ENCODE data around the gene APCDD1.
"Not testable (repeated sequence)": the region's sequence is repeated elsewhere in the genome, so short reads cannot be mapped to it uniquely, and the experiment has no call there.

APCDD1 gene

DNA sequence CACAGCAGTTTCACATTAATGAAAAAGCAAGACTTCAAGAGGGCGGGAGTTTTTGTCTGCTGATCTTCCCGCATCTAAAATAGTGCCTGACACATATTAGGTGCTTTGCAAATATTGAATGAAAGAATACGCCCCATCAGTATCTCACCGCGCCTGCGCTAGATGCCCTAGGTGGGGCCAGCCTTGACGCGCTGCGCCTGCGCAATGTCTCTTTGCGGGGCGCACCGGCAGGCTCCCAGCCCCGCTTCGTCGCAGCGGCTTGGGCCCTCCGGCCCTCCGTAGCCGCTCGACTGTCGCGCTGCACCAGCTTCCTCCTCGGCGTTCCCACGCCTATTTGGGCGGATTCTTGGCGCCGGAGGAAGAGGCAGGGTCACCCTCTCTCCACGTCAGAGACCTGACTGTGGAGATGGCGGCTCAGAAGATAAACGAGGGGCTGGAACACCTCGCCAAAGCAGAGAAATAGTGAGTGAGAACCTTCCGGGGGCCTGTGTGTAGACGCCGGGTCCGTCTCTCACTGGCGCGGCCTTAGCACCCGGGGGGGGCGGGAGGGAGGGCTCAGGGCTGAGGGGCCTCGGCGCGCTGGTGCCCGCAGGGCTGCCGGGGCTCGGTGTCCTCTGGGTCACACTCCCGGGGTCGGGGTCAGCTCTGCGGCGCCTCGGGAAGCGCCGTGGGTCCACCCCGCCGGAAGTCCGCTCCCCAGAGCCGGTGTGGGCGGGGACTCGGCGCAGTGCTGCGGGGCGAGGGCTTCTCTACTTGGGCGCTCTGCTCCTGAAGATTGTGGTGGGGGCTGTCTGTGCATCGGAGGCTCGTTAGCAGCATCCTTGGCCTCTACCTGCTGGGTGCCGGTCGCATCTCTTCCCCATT, 71.5 kb downstream of the APCDD1 start, which contains the start of gene NAPG:
TSS of gene NAPG (plus strand) at position 331 of the 864 bp plus-strand sequence. CDS start at position 407, 76 bp downstream.
- DNase-seq (ENCODE audit: low spot score) = peak; percentile 92

- DNase-seq (ENCODE audit: low spot score) = no peak
These were observed 72.1 kb downstream of the APCDD1 start for GRCh38 chr18:10526561-10526949.

- DNase-seq (ENCODE audit: low spot score) = no peak
These were observed 74.0 kb downstream of the APCDD1 start for GRCh38 chr18:10528439-10528838.

GRCh38 chr18:10530002-10530401, 75.6 kb downstream of the APCDD1 start:
- no peak for DNase-seq (ENCODE audit: low spot score)

- DNase-seq (ENCODE audit: low spot score) = no peak
These were observed 76.4 kb downstream of the APCDD1 start for GRCh38 chr18:10530852-10531251.

DNA sequence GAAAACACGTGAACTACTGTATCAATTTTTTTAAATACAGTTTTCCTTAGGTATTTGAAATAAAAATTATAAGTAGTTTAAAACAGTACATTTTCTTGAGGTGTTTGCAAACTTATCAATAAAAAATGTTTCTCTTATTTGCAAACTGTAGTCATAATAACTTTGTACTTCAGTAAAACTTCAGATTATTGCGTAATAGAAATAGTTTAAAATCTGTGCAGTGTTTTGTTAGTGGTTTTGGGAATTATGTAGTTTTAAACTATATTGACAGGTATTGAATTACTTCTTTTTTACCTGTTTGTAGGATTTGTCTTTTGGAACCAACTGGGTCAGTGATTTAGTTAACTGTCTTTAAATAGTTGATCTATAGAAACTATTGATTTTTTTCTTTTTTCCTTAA, 78.7 kb downstream of the APCDD1 start:
- no peak for DNase-seq (ENCODE audit: low spot score)

DNA sequence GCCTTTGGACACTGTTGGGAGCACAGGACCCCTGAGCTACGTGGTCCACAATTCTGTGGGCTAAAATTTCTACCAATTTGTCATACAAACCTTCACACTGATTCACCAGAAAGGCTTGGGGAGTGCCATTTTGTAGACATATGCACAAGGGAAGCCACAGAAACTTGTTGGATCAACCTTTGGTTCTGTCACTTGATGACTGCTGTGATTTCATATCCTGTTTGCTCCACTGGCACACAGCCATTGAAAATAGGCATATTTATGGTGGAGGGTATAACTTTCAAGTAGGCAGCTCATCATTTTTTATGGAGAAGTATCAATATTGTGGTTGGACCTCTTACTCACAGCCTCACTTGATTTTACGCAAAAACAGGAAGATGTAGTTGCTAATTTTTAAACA, 81.8 kb downstream of the APCDD1 start:
- DNase-seq (ENCODE audit: low spot score) = no peak

DNA sequence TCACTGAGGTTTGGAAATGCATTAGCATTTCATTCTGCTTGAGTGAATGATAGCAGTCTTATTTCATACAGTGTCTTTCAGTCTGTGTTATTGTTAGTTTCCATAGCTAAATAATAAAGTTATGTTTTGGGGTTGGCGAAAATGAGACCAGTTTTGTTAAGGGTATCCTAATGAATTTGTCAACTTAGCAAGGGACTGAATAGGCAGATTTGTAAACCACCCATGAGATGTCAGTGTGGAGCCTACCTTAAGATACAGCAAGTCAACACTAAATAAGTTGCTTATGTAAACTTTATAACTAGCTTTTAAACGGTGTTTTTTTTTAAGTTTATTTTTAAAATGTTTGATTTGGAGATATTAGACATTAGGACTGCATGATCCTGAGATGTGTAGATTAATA, 83.3 kb downstream of the APCDD1 start:
- DNase-seq (ENCODE audit: low spot score) = no peak

DNA sequence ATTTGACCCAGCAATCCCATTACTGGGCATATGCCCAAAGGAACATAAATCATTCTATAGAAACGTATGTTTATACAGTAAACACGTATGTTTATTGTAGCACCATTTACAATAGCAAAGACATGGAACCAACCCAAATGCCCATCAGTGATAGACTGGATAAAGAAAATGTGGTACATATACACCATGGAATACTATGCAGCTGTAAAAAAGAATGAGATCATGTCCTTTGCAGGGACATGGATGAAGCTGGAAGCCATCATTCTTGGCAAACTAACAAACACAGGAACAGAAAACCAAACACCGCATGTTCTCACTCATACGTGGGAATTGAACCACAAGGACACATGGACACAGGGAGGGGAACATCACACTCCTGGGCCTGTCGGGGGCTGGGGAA, 84.7 kb downstream of the APCDD1 start:
- DNase-seq (ENCODE audit: low spot score) = not testable (repeated sequence)

Measured in HuH-7.5 (cell line).